Hepatocyte (in vitro differentiated cells): ENCODE measurements around the gene PAFAH1B2. TPM values are rescaled to one million over a fixed set of nuclear protein-coding genes. Genes with fewer than 3 reads are reported as not detected.

ENCODE experiments used
- DNase-seq: peaks from one replicate; pipeline ENCODE4 v3.0.0-alpha.2; 2016; ENCODE audit warnings: low spot score
- H2AFZ ChIP-seq: fragments of 200-600 bp; sonication (generic); 2 replicates; pipeline ENCODE4 v1.6.0; 2016; ENCODE audit warnings: antibody characterized with exemption, mild to moderate bottlenecking
- H3K27ac ChIP-seq: fragments of 200-600 bp; sonication (generic); 2 replicates; pipeline ENCODE4 v1.5.1; 2016; ENCODE audit warnings: mild to moderate bottlenecking
- H3K27me3 ChIP-seq: fragments of 200-600 bp; sonication (generic); 2 replicates; pipeline ENCODE4 v1.6.1; 2016
- H3K36me3 ChIP-seq: fragments of 200-600 bp; sonication (generic); replicated peaks from 2 replicates; pipeline ENCODE4 v1.5.1; 2016; ENCODE audit warnings: low read depth; ENCODE audit not compliant: insufficient read depth
- H3K4me1 ChIP-seq: fragments of 200-600 bp; sonication (generic); 2 replicates; pipeline ENCODE4 v1.5.1; 2016; ENCODE audit warnings: mild to moderate bottlenecking, moderate library complexity; ENCODE audit not compliant: insufficient read depth
- H3K4me2 ChIP-seq: fragments of 200-600 bp; sonication (generic); 2 replicates; pipeline ENCODE4 v1.6.0; 2016
- H3K4me3 ChIP-seq: fragments of 200-600 bp; sonication (generic); 2 replicates; pipeline ENCODE4 v1.5.1; 2016; ENCODE audit warnings: mild to moderate bottlenecking
- H3K79me2 ChIP-seq: fragments of 200-600 bp; sonication (generic); 2 replicates; pipeline ENCODE4 v1.6.0; 2017; ENCODE audit warnings: mild to moderate bottlenecking
- H3K9me2 ChIP-seq: fragments of 200-600 bp; sonication (generic); replicated peaks from 2 replicates; pipeline ENCODE4 v1.6.0; 2017; ENCODE audit warnings: mild to moderate bottlenecking; ENCODE audit not compliant: insufficient read depth
- H3K9me3 ChIP-seq: fragments of 200-600 bp; sonication (generic); 2 replicates; pipeline ENCODE4 v1.5.1; 2016; ENCODE audit warnings: low read depth, mild to moderate bottlenecking
- H4K20me1 ChIP-seq: fragments of 200-600 bp; sonication (generic); 2 replicates; pipeline ENCODE4 v1.6.0; 2016; ENCODE audit warnings: mild to moderate bottlenecking; ENCODE audit not compliant: insufficient read depth, poor library complexity, severe bottlenecking
- CTCF ChIP-seq: fragments of 200-600 bp; sonication (generic); IDR thresholded peaks from 2 replicates; pipeline ENCODE4 v1.5.1; 2016; ENCODE audit warnings: antibody characterized with exemption, mild to moderate bottlenecking; ENCODE audit not compliant: poor library complexity
- EZH2 ChIP-seq: fragments of 200-600 bp; sonication (generic); IDR thresholded peaks from 2 replicates; pipeline ENCODE4 v1.6.1; 2016; ENCODE audit warnings: antibody characterized with exemption, mild to moderate bottlenecking, borderline replicate concordance
- EZH2phosphoT487 ChIP-seq: fragments of 200-600 bp; sonication (generic); IDR thresholded peaks from one replicate; pipeline ENCODE4 v1.6.1; 2018; ENCODE audit warnings: antibody characterized with exemption, mild to moderate bottlenecking, low read depth, moderate library complexity; ENCODE audit not compliant: unreplicated experiment, severe bottlenecking
- WGBS: methylation state at CpG from one replicate; pipeline ENCODE4 v1.1.6; 2016; ENCODE audit warnings: low lambda C conversion rate; ENCODE audit errors: missing lambda C conversion rate; 5-methylcytosine and 5-hydroxymethylcytosine counted together
- polyA plus RNA-seq: library from polyadenylated mRNA; unstranded; fragments of >200 nt; fragmentation: Nextera tagmentation; extraction: Ambion mirVana; gene quantifications from 2 replicates; pipeline ENCODE4 v1.2.1, GENCODE V29; 2016
- total RNA-seq: library from RNA; depleted of rRNA; stranded (reverse); fragments of >200 nt; gene quantifications from 2 replicates; pipeline ENCODE4 v1.2.3, GENCODE V29; 2014

Gene PAFAH1B2
- total and polyA plus RNA-seq, 2 experiments from 2014 or later = 30.8 to 103 TPM

DNA sequence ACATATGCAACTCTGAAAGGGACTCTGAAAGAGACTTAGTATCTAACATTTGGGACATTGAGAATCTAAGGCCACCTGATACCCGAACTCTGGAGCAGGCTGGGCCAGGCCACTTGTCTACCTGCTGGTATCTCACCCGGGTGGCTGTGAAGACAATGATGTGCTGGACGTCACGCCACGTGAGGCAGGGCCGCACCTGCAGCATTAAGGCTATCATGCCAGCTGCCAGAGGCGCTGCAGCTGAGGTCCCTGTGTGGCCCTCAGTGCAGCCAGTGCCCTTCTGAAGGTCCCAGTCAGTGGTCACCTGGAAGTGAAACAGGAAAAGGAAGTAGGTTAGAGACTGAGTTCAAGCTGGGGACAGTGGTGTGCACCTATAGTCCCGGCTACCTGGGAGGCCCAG is 75.4 kb downstream of the PAFAH1B2 start:
- no peaks in the 10 kb centered on the region for H3K27me3 ChIP-seq
- no peak for TF ChIP-seq EZH2
- TF ChIP-seq EZH2phosphoT487 = no peak
- TF ChIP-seq CTCF = no peak
- peak overlapping the region; percentile 31 for H3K27ac ChIP-seq
- WGBS = 96% methylated on average over 8 of the region's 8 CpGs
- no peaks in the 10 kb centered on the region for H3K79me2 ChIP-seq
- no peaks in the 10 kb centered on the region for H4K20me1 ChIP-seq
- H3K9me3 ChIP-seq = no peaks in the 10 kb centered on the region
- H3K4me3 ChIP-seq = no peak overlapping the region
- H3K4me1 ChIP-seq = peaks cover 24% of the 10 kb centered on the region
- H2AFZ ChIP-seq = no peak overlapping the region
- no peak for DNase-seq
- no peaks in the 10 kb centered on the region for H3K9me2 ChIP-seq
- H3K4me2 ChIP-seq = no peak overlapping the region
- no peaks in the 10 kb centered on the region for H3K36me3 ChIP-seq

- TF ChIP-seq EZH2phosphoT487 (no peak), CTCF (no peak), EZH2 (no peak)
- Histone ChIP-seq H3K9me3 (no peaks in the 10 kb centered on the region), H3K27ac (peak overlapping the region; percentile 31), H3K4me3 (no peak overlapping the region), H3K27me3 (no peaks in the 10 kb centered on the region), H3K79me2 (no peaks in the 10 kb centered on the region), H3K4me2 (no peak overlapping the region), H4K20me1 (no peaks in the 10 kb centered on the region), H3K9me2 (no peaks in the 10 kb centered on the region), H2AFZ (no peak overlapping the region), H3K4me1 (peaks cover 26% of the 10 kb centered on the region), H3K36me3 (no peaks in the 10 kb centered on the region)
- DNase-seq = no peak
- 92% methylated on average over 4 of the region's 4 CpGs for WGBS
Measured at GRCh38 chr11:117219995-117220394, 75.9 kb downstream of the PAFAH1B2 start.

- Histone ChIP-seq H3K79me2 (no peaks in the 10 kb centered on the region), H3K4me2 (no peak overlapping the region), H2AFZ (no peak overlapping the region), H3K36me3 (no peaks in the 10 kb centered on the region), H3K4me1 (peaks cover 30% of the 10 kb centered on the region), H3K9me2 (no peaks in the 10 kb centered on the region), H3K27me3 (no peaks in the 10 kb centered on the region), H4K20me1 (no peaks in the 10 kb centered on the region), H3K27ac (peak overlapping the region; percentile 51), H3K4me3 (no peak overlapping the region), H3K9me3 (no peaks in the 10 kb centered on the region)
- DNase-seq = no peak
- 96% methylated on average over 9 of the region's 9 CpGs for WGBS
- TF ChIP-seq CTCF = no peak
- no peak for TF ChIP-seq EZH2phosphoT487
- TF ChIP-seq EZH2 = no peak
Measured at GRCh38 chr11:117220568-117220967, 76.5 kb downstream of the PAFAH1B2 start.
